Measurements from ENCODE around the gene FLVCR2.

FLVCR2 gene, protein sequence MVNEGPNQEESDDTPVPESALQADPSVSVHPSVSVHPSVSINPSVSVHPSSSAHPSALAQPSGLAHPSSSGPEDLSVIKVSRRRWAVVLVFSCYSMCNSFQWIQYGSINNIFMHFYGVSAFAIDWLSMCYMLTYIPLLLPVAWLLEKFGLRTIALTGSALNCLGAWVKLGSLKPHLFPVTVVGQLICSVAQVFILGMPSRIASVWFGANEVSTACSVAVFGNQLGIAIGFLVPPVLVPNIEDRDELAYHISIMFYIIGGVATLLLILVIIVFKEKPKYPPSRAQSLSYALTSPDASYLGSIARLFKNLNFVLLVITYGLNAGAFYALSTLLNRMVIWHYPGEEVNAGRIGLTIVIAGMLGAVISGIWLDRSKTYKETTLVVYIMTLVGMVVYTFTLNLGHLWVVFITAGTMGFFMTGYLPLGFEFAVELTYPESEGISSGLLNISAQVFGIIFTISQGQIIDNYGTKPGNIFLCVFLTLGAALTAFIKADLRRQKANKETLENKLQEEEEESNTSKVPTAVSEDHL

DNA sequence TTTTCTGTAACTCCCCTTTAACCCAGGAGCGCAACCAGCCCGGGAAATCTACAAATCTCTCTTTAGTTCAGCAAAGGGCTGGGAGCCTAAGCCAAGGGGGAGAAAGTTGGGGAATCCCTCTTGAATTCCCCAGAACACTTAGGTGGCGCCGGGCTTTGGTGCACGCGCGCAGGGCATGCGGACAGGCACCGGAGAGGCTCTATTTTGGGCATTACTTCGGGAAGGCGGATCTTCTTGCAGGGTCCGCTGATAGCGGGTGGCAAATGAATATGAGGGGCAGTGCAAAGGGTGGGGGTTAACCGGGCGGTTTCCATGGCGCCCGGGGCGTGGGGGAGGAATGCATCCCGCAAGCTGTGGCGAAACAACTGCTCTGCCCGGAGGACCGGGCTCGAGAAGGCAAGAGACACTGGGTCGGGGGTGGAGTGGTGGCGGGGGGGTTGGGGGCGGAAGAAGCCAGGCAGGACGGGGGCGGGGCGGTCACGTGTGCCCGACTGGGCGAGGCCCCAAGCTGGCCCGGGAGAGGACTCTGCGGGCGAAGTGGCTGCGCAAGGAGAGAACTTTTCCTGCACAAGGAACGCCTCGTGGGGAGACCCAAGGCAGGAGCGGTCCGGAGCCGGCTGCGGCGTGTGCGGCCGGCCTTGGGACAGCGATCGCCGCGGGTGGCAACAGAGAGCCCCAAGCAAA is at the start of gene FLVCR2:
FLVCR2 (plus strand) TSS at position 519 of the 684 bp plus-strand sequence. CDS start 353 bp downstream, outside the sequence.
- peak within 1 kb of the TSS; percentile 63 for H3K4me3 ChIP-seq (ENCODE audit: low read depth, low read length)
- DNase-seq (ENCODE audit: low read depth) = no peak
- TF ChIP-seq CTCF (IDR thresholded peaks at IDR 0.05; ENCODE audit: low read depth, low read length, missing control alignments) = no peak

DNA sequence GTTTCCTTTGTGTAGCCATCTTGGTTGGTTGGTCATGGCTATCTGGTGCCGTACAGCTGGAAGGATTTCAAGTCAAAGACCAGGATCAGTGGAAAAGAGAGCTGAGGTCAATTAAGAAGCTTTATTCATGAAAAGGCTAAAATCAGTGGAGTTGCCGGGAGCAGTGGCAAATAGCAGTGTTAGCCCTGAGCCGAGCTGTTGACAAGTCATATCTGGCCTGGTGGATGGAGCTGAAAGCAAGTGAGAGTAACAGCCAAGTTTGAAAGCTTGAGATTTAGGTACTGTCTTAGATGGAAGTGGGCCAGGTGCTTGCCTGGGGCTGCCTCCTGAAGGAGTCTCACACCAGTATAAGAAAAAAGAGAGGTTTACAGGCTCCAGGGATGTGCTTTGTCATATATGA is 47.2 kb upstream of the FLVCR2 start:
- H3K4me3 ChIP-seq (ENCODE audit: low read depth, low read length) = peak overlapping the region; percentile 28; the same call in 1 of the 2 replicates
- TF ChIP-seq CTCF (IDR thresholded peaks at IDR 0.05; ENCODE audit: low read depth, low read length, missing control alignments) = no peak
- DNase-seq (ENCODE audit: low read depth) = no peak

GRCh38 chr14:75531660-75532317 is 46.6 kb upstream of the FLVCR2 start:
- TF ChIP-seq CTCF (IDR thresholded peaks at IDR 0.05; ENCODE audit: low read depth, low read length, missing control alignments) = no peak
- no peak overlapping the region; the same call in 1 of the 2 replicates for H3K4me3 ChIP-seq (ENCODE audit: low read depth, low read length)
- DNase-seq (ENCODE audit: low read depth) = no peak

DNA sequence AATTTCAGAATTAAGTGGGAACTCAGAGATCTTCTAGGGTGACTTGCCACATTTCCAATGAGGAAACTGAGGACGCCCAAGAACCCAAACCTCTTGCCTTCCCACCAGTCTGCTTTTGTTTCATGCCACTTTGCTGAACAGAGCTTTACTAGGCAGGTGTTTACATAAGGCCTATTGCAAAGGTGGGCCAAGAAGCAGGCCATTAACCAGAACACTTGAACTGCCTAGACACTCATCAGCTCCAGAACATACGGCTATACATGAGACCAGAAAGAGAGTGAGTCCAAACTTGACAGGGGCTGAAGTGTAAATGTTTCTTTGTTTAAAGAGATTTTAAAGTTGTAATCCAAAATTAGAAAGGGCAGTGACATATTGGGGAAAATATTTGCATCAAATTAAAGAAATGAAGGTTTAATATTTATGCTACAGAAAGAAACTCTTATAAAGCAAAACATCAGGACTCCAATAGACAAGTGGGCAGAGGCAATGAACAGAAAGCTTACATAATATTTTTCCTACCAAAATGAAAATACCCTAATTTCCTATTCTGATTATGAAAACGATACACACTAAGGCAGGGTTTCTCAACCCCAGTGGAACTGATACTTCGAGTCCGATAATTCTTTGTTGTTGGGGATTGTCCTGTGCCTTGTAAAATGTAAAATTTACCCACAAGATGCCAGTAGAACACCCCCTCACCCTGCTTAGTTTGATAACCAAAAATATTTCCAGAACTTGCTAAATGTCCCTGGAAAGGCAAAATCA is 44.4 kb upstream of the FLVCR2 start:
- H3K4me3 ChIP-seq (ENCODE audit: low read depth, low read length) = no peak overlapping the region
- no peak for DNase-seq (ENCODE audit: low read depth)
- TF ChIP-seq CTCF (IDR thresholded peaks at IDR 0.05; ENCODE audit: low read depth, low read length, missing control alignments) = no peak

- TF ChIP-seq CTCF (IDR thresholded peaks at IDR 0.05; ENCODE audit: low read depth, low read length, missing control alignments) = no peak
- no peak for DNase-seq (ENCODE audit: low read depth)
- H3K4me3 ChIP-seq (ENCODE audit: low read depth, low read length) = no peak overlapping the region
Observed at GRCh38 chr14:75535164-75535898, 43.1 kb upstream of the FLVCR2 start.

DNA sequence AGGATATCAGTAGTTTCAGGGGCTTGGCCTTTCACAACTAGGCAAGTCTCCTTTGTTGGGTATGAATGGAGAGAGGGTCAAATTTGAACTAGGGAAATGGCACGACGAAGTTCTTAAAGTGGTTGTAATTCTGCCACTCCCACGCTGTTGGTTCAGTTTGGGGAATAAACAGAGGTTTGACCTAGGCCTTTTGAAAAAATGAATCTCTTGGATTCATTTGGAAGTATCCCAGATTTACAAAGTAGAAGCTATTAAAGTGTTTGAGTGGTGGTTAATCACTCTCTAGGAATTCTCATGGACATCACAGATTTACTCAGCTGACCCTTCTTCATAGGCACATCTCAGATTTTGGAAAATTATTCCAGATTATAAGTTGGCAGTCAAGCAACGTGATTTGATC is 41.3 kb upstream of the FLVCR2 start:
- no peak for DNase-seq (ENCODE audit: low read depth)
- TF ChIP-seq CTCF (IDR thresholded peaks at IDR 0.05; ENCODE audit: low read depth, low read length, missing control alignments) = no peak
- H3K4me3 ChIP-seq (ENCODE audit: low read depth, low read length) = no peak overlapping the region

All from GM12864 (cell line).